HL-60 (cell line): ENCODE results near the gene CCR4.
"Not testable (repeated sequence)": the region's sequence is repeated elsewhere in the genome, so short reads cannot be mapped to it uniquely, and the experiment has no call there.

ENCODE experiments used
- DNase-seq, 2 experiments: peaks; one replicate each; pipeline ENCODE4 v3.0.0-alpha.2; 2010 to 2020; ENCODE audit warnings: low read depth in 1 of 2, low spot score in 1 of 2
- H3K27ac ChIP-seq: fragments of 250-450 bp; sonication (Bioruptor Pico); replicated peaks from 2 replicates; pipeline ENCODE4 v1.5.1; 2020; ENCODE audit warnings: mild to moderate bottlenecking, moderate library complexity
- H3K27me3 ChIP-seq: fragments of 250-450 bp; sonication (Bioruptor Pico); 2 replicates; pipeline ENCODE4 v1.5.1; 2021; ENCODE audit warnings: mild to moderate bottlenecking, moderate library complexity; ENCODE audit not compliant: insufficient read depth, poor library complexity, severe bottlenecking
- H3K4me3 ChIP-seq: replicated peaks from 2 replicates; pipeline ENCODE4 v1.5.1; 2011; ENCODE audit warnings: mild to moderate bottlenecking, control low read depth, low read length; ENCODE audit not compliant: insufficient read depth
- CTCF ChIP-seq: IDR thresholded peaks from one replicate; pipeline ENCODE4 v1.5.1; 2011; ENCODE audit warnings: low read length, control low read depth, inconsistent platforms; ENCODE audit not compliant: insufficient read depth
- GABPA ChIP-seq: IDR thresholded peaks from 2 replicates; pipeline ENCODE4 v1.6.1; 2012; ENCODE audit warnings: low read depth
- POLR2AphosphoS5 ChIP-seq: IDR thresholded peaks from 2 replicates; pipeline ENCODE4 v1.6.1; 2012; ENCODE audit warnings: low read depth
- REST ChIP-seq: IDR thresholded peaks from 2 replicates; pipeline ENCODE4 v1.6.1; 2012; ENCODE audit warnings: low read depth; ENCODE audit not compliant: insufficient replicate concordance
- SPI1 ChIP-seq: IDR thresholded peaks from 2 replicates; pipeline ENCODE4 v1.6.1; 2012; ENCODE audit warnings: low read depth, mild to moderate bottlenecking, borderline replicate concordance

Gene CCR4

GRCh38 chr3:32984918-32985317 is 33.5 kb downstream of the CCR4 start:
- not testable (repeated sequence) for H3K27me3 ChIP-seq, DNase-seq, H3K4me3 ChIP-seq, H3K27ac ChIP-seq
- TF ChIP-seq SPI1: 0 out of 2 replicates have a peak, but pooled peaks have one; percentile 30

GRCh38 chr3:32989171-32989570 is 37.7 kb downstream of the CCR4 start:
- no peaks in the 10 kb centered on the region for H3K27me3 ChIP-seq
- TF ChIP-seq POLR2AphosphoS5 (no peak), CTCF (no peak), SPI1 (no peak), GABPA (no peak), REST (no peak)
- DNase-seq: no peak
- no peak overlapping the region for H3K27ac ChIP-seq
- H3K4me3 ChIP-seq: no peak overlapping the region

- Histone ChIP-seq H3K27ac (no peak overlapping the region), H3K27me3 (no peaks in the 10 kb centered on the region), H3K4me3 (no peak overlapping the region)
- DNase-seq: no peak
- TF ChIP-seq SPI1 (no peak), CTCF (no peak), REST (no peak), POLR2AphosphoS5 (no peak), GABPA (no peak)
Measured at GRCh38 chr3:32990116-32990515, 38.7 kb downstream of the CCR4 start.

GRCh38 chr3:32991781-32992180 is 40.3 kb downstream of the CCR4 start:
- H3K4me3 ChIP-seq: no peak overlapping the region
- H3K27ac ChIP-seq: no peak overlapping the region
- H3K27me3 ChIP-seq: no peaks in the 10 kb centered on the region
- no peak for TF ChIP-seq POLR2AphosphoS5
- TF ChIP-seq GABPA: no peak
- no peak for DNase-seq

- Histone ChIP-seq H3K27ac (no peak overlapping the region), H3K27me3 (no peaks in the 10 kb centered on the region), H3K4me3 (no peak overlapping the region)
- TF ChIP-seq POLR2AphosphoS5 (no peak), CTCF (no peak), REST (no peak), SPI1 (no peak), GABPA (no peak)
- no peak for DNase-seq
Measured at GRCh38 chr3:32992310-32992686, 40.9 kb downstream of the CCR4 start.
